SW 1271 (cell line): Measurements from ENCODE around the gene LMAN1.

Experiments used
- DNase-seq, 2 experiments: peaks; one replicate each; lab custom pipeline; 2025; lab: John Stamatoyannopoulos, UW

LMAN1 gene

DNA sequence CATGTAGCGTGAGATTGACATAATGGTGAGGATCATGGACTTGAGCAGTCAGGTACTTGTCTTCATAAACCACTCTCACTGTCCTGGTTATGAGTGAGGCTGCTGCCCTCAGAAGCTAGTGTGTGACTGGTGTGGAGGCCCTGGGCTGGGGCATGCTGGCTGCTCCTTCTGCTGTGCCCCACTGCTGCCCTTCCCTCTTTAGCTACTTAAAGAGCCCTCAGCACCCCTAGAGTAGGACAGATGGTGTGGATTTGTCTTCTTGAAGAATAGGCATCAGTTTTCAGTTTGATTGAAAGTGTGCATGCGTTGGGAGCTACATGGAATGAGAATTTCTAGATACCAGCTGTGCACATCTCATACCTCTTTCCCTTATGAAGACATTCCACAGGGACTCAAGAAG lies 56.1 kb downstream of the LMAN1 start:
- DNase-seq = no peak

GRCh38 chr18:59301929-59302328 lies 57.1 kb downstream of the LMAN1 start:
- DNase-seq = no peak

DNA sequence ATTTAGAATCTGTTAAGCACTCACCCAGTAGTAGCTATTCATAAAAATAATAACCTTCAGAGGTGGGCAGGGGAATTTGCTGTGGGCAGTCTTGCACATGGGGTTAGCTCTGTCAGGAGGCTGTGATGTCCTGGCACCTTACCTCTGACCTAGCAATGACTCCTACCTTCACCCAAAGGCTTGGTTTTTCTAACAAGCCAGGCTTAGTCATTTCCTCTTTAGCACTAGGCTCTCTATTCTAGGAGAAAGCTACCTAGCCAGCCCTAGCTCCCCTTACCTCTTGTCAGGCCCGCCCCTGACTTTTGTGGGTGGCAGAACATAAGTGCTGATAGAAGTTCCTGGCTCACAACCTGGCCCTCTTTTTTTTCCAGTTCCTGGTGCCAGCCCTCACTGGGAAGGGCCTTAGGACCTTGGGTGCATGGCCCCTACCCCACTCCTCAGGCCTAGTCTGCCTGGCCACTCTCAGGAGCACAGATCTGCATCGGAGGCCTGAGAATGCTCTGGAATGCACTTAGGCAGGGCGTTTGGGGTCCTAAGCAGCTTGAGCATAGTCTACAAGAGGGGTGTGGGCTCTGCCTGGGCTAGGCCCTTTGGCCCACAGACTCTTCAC lies 58.3 kb downstream of the LMAN1 start:
- no peak for DNase-seq

- DNase-seq = no peak
Observed at GRCh38 chr18:59298871-59299270, 60.2 kb downstream of the LMAN1 start.

GRCh38 chr18:59293317-59293716 lies 65.7 kb downstream of the LMAN1 start:
- DNase-seq = no peak

GRCh38 chr18:59286341-59286740 lies 72.7 kb downstream of the LMAN1 start:
- no peak for DNase-seq

- no peak for DNase-seq
Observed at GRCh38 chr18:59282341-59282740, 76.7 kb downstream of the LMAN1 start.

DNA sequence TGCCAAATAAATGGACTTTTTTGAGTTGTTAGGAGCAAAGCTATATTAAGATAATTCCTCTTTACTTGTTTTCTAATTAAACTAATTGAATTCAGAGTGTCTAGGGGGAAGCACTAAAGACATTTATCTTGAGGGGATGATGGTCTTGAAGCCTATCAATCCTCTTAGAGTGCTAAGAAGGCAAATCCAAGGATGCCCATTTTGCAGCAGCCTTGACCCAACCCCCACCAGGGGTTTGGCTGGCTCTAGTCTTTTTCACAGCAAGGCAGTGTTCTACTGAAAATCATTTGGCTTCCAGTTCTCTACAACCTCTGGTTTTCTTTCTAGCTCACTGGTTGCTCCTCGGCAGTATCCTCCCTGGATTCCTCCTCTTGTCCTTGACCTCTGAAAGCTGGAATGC lies 79.3 kb downstream of the LMAN1 start:
- no peak for DNase-seq

GRCh38 chr18:59279193-59279592 lies 79.9 kb downstream of the LMAN1 start:
- no peak for DNase-seq

DNA sequence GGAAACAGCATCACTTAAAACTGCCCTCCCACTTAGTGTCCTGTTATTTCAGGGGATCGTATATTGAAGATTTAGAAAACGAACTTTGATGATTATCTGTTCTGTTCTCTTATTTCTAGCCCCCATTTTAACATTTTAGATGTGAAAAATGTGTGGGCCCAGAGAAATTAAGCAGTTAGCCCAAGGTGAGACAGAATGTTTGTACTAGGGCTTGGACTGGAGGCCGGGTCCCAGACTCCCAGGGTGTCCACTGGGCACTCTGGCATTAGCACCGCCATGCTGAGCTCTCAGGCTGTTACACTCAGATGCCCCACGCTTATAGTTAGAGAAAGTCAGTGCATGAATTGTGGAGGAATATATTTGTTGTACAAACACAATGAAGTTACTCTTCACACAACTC lies 80.3 kb downstream of the LMAN1 start:
- DNase-seq = no peak
